ENCODE data around the gene TSPAN5.

GRCh38 chr4:98518559-98519267, 139.7 kb downstream of the TSPAN5 start:
- no peak for TF ChIP-seq CTCF (IDR thresholded peaks at IDR 0.05; ENCODE audit: poor library complexity)
- TF ChIP-seq EZH2phosphoT487 (IDR thresholded peaks at IDR 0.05; ENCODE audit: low read depth, severe bottlenecking, unreplicated experiment) = no peak

Data from hepatocyte (in vitro differentiated cells).